Glutamatergic neuron (in vitro differentiated cells): ENCODE results near the gene SLC25A28. TPM values are rescaled to one million over a fixed set of nuclear protein-coding genes. Genes with fewer than 3 reads are reported as not detected.

ENCODE experiments used
- DNase-seq: peaks from one replicate; pipeline ENCODE4 v3.0.0; 2022
- H3K27ac Mint-ChIP-seq: one replicate; pipeline ENCODE4 v1.8.0; 2020; ENCODE audit warnings: mild to moderate bottlenecking, mixed read lengths, inconsistent platforms; ENCODE audit not compliant: unreplicated experiment
- H3K27me3 Mint-ChIP-seq: one replicate; pipeline ENCODE4 v1.8.0; 2020; ENCODE audit warnings: mild to moderate bottlenecking, moderate library complexity, mixed read lengths, inconsistent platforms; ENCODE audit not compliant: unreplicated experiment
- H3K36me3 Mint-ChIP-seq: one replicate; pipeline ENCODE4 v1.8.0; 2020; ENCODE audit warnings: mild to moderate bottlenecking, mixed read lengths, inconsistent platforms; ENCODE audit not compliant: unreplicated experiment
- H3K4me1 Mint-ChIP-seq: one replicate; pipeline ENCODE4 v1.8.0; 2020; ENCODE audit warnings: mild to moderate bottlenecking, low read depth, mixed read lengths, inconsistent platforms; ENCODE audit not compliant: unreplicated experiment
- H3K4me3 Mint-ChIP-seq: one replicate; pipeline ENCODE4 v1.8.0; 2020; ENCODE audit warnings: mild to moderate bottlenecking, mixed read lengths, inconsistent platforms; ENCODE audit not compliant: unreplicated experiment
- H3K9me3 Mint-ChIP-seq: one replicate; pipeline ENCODE4 v1.8.0; 2020; ENCODE audit warnings: mild to moderate bottlenecking, moderate library complexity, mixed read lengths, inconsistent platforms; ENCODE audit not compliant: unreplicated experiment
- total RNA-seq: library from RNA; stranded (reverse); fragmentation: NEBNext Ultra II Directional; extraction: Animal tissue kit (Norgen Biotek cat#: 25700); gene quantifications from one replicate; pipeline ENCODE4 v1.2.1, GENCODE V29; 2021; ENCODE audit not compliant: unreplicated experiment
- TF ChIP-seq, protein P1 (sequence below): fragments of 200-600 bp; sonication (generic); IDR thresholded peaks from one replicate; pipeline ENCODE4 v1.5.0; 2021; ENCODE audit not compliant: partially characterized antibody, unreplicated experiment

The SLC25A28 gene
- total RNA-seq, 1 donor from 2014 or later, result 27.1 TPM

DNA sequence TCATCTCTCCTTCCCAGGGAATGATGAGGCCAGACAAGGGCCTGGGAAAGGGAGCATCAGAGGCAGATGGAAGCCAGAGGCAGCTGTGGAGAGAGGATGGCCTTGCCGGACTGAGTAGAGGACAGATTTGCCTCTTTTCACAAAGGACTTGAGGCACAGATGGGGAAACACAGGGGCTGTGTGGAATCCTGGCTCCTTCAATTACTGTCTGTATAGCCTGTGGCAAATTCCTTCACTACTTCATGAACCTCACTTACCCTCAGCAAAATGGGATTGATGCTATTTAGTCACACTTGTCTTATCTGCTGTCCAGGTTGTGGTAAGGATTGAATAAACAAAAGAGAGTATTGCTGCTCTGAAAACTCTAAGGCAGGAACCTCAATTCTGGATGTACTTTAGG, 40.3 kb downstream of the SLC25A28 start:
- H3K27me3 Mint-ChIP-seq, result peaks cover 2% of the 10 kb centered on the region

DNA sequence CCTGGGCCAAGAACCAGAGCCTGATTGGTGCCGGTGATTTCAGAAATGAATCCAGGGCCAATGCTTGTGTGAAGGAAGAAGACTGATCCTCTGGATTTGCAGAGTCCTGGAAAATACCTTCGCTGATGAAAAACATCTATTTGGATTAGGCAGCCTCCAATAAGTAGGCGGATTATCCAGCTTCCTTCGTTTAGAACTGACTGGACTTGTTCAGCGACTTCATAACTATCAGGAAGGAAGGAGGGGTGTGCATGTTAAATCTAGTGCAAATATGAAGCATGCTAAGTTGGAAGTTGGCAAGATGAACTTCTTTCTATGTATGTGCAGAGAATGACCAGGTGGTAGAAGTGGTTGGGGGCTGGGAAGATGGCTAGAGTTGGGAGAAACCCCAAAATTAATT, 46.4 kb downstream of the SLC25A28 start:
- Mint-ChIP-seq H3K4me3 (no peak overlapping the region), H3K36me3 (no peaks in the 10 kb centered on the region), H3K27ac (no peak overlapping the region), H3K9me3 (no peaks in the 10 kb centered on the region), H3K4me1 (no peaks in the 10 kb centered on the region), H3K27me3 (peaks cover 2% of the 10 kb centered on the region)
- TF ChIP-seq, protein P1, sequence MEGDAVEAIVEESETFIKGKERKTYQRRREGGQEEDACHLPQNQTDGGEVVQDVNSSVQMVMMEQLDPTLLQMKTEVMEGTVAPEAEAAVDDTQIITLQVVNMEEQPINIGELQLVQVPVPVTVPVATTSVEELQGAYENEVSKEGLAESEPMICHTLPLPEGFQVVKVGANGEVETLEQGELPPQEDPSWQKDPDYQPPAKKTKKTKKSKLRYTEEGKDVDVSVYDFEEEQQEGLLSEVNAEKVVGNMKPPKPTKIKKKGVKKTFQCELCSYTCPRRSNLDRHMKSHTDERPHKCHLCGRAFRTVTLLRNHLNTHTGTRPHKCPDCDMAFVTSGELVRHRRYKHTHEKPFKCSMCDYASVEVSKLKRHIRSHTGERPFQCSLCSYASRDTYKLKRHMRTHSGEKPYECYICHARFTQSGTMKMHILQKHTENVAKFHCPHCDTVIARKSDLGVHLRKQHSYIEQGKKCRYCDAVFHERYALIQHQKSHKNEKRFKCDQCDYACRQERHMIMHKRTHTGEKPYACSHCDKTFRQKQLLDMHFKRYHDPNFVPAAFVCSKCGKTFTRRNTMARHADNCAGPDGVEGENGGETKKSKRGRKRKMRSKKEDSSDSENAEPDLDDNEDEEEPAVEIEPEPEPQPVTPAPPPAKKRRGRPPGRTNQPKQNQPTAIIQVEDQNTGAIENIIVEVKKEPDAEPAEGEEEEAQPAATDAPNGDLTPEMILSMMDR, result no peak
- no peak for DNase-seq

More for the DNA sequence above, 40.3 kb downstream of the SLC25A28 start:
- Mint-ChIP-seq H3K4me3 (no peak overlapping the region), H3K36me3 (no peaks in the 10 kb centered on the region), H3K4me1 (peaks cover 7% of the 10 kb centered on the region), H3K27ac (no peak overlapping the region), H3K9me3 (no peaks in the 10 kb centered on the region)
- no peak for DNase-seq
- TF ChIP-seq, protein P1, result no peak

DNA sequence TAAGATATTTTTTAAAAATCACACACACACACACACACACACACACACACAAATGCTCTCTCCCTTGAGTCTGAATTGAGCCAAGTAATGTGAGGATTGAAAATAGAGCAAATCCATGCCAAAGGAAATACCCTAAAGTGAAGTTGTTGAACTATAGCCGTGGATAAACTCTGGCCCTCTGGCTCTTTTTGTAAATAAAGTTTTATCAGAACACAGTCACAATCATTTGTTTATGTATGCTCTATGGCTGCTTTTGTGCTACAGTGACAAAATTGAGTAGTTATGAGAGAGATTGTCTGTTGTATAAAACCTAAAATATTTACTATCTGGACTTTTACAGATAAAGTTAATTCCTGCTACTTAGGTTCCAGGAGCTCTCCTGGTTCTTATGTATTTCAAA, 48.4 kb downstream of the SLC25A28 start:
- peaks cover 2% of the 10 kb centered on the region for H3K27me3 Mint-ChIP-seq
- no peak for DNase-seq
- no peak overlapping the region for H3K4me3 Mint-ChIP-seq
- TF ChIP-seq, protein P1, result no peak
- H3K9me3 Mint-ChIP-seq, result no peaks in the 10 kb centered on the region
- no peaks in the 10 kb centered on the region for H3K36me3 Mint-ChIP-seq
- H3K4me1 Mint-ChIP-seq, result no peaks in the 10 kb centered on the region
- H3K27ac Mint-ChIP-seq, result no peak overlapping the region

DNA sequence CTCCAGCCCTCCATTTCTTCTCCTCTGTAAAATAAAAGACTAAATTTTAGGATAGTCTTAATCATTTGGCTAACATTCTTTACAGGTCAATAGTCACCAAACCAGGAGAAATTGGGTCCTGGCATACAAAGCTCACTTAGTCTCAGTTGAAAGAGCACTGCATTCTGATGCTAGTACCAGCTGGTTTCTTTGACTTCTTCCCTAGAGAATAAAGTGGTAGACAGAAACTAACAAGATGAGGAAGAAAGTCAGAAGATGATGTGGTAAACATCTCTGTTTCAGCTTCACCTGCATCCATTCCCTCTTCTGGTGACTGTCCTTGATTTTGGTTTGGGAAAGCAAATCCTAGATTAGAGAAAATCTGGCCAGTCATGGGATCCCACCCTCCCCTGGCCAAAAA, 50.3 kb downstream of the SLC25A28 start:
- peaks cover 2% of the 10 kb centered on the region for H3K27me3 Mint-ChIP-seq
- H3K4me1 Mint-ChIP-seq, result no peaks in the 10 kb centered on the region
- TF ChIP-seq, protein P1, result no peak
- no peaks in the 10 kb centered on the region for H3K9me3 Mint-ChIP-seq
- H3K4me3 Mint-ChIP-seq, result no peak overlapping the region
- H3K27ac Mint-ChIP-seq, result no peak overlapping the region
- no peaks in the 10 kb centered on the region for H3K36me3 Mint-ChIP-seq
- no peak for DNase-seq

DNA sequence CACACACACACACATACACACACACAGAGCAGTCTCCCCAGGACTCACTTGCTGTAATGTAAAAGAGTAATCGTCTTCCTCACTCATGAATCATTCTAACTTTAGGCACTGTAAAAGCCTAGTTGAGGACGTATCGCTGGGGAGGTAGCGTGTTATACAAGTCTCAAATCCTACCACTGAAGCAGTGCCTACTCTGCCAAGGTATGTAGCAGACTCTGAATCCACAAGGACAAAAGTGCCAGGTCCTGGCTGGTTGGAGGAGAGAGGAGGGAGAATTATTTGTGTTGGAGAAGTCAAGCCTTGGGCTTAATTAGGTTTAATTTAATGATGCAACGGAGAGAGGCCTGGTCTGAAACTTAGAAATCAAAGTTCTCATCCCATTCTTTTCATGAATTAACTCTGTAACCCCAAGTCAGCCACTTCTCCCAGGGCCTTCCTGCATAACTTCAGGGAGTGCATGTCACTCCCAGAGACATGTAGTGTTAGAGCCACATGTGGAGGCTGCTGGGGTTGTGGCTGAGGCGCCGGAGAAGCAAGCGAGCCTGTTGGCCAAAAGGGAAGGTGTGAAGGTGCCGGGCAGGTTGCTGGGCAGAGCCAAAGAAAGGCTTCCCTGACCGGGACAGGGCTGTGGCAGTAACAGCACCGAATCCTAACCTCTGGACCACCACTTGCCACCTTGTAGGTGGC, 50.8 kb downstream of the SLC25A28 start:
- H3K4me3 Mint-ChIP-seq, result no peak overlapping the region
- H3K9me3 Mint-ChIP-seq, result no peaks in the 10 kb centered on the region
- H3K4me1 Mint-ChIP-seq, result no peaks in the 10 kb centered on the region
- TF ChIP-seq, protein P1, result no peak
- DNase-seq, result no peak
- H3K27ac Mint-ChIP-seq, result no peak overlapping the region
- peaks cover 2% of the 10 kb centered on the region for H3K27me3 Mint-ChIP-seq
- H3K36me3 Mint-ChIP-seq, result no peaks in the 10 kb centered on the region
